Measurements from ENCODE around the gene SARNP.

The SARNP gene

DNA sequence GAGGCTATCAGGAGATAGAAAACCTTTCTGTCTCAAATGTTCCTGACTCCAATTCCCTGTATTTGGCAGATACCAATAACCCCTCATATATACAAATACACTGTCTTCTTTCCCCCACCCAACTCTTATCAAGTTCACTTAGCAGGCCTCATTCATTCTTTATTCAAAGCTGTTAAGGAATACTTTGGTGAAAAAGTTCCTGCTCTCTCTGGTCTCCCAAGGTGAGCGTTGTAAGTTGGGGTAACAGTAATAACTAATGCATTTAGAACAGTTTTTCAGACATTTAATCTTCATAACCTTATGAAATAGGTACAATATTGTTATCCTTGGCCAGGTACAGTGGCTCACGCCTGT is 78.5 kb downstream of the SARNP start:
- no peak for DNase-seq

DNA sequence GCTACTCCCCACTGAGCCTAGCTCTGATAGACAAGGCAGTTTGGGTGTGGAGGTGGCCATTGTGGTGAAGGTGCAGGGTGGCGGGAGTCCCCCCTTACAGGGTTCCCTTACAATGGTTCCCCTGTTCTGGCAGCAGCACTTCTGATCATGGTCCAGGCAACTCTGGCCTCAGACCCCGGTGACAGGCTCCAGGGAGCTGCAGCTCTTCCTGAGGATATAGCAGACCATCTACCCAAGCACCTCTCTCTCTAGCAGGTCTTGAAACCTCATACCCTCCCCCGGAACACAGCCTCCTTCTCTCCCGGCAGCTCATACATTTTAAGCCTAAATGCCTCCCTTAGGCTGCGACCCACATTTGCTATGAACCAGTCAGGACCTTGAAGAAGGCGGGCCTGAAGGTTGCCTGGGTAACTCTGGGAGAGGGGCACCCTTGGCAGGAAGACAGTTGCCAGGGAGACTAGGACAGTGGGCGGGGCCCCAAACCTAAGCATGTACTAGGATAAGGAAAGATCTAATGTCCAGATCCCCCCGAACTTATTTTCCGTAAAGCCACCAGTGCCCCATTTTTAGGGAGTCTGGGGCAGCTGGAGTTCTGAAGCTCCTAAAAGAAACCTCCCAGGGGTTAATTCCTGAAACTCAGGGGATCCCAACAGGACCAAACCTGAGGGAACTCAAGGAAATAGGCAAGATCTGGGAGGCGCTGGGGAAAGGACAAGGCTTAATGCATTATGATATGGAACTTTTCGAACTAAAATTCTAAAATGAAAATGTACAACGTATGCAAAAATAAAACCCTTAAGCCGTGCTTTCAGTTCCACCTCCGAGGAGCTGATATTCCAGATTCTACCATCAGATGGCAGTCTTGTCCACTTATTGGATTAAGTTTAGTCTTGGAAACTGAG is 79.2 kb downstream of the SARNP start:
- peak; percentile 89 for DNase-seq

DNA sequence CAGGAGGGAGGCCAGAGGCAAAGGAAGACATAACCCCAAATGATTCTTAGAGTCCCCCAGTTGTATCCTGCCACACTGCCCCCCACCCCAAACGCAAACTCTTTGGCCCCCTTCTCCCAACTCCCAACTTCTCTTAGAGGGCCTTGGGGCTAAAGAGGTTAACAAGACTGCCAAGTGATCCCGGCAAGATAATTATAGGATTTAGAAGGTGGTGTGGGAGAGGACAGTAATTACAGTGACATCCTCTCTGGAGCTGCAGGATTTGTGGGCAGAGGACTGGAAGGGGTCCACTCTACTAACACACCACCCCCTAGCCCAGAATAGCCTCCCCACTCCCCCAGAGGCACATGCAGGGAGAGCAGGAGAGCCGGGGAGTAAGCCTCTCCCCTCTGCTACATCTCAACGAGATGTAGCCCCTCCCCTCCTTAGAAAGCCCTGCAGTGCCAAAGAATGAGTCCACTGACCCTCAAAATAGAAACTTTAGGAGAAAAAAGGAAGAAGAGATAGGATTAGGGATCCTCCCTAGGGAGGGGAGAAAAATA is 79.9 kb downstream of the SARNP start:
- no peak for DNase-seq

DNA sequence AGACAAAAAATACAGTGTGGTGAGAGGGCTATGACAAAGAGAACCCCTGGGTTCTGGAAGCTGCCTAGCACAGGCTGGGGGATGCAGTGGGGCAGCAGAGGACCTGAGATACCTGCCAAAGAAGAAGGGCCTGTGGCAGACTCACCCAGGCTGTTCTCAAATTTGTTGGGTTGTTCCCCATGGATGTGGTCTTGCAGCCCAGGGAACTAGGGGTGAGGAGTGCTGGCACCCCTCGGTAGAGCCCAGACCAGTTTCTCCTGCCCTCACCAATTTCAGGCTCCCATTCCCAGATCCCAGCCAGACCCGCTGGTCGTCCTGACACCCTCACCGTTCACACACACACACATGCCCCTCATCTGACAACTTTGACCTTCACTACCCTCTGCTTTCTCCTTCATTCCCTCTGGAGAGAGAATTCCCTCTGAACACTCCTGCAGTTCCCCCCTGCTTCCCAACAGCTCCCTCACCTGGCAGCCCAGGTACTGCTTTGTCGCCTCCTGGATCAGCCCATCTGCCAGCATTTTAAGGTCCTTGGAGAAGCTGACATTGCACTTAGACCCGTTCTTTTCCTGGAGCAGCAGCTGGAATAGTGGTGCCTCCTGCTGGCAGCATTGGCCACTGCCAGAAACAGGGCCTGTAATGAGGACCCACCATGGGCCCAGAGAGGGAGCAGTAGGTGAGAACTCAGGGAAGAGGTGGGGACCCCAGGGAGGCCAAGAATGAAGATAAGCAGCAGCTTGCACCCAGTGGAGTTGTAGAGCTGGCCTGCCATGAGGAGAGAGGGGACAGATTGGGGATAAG is 80.5 kb downstream of the SARNP start:
- DNase-seq, result peak; percentile 63

DNA sequence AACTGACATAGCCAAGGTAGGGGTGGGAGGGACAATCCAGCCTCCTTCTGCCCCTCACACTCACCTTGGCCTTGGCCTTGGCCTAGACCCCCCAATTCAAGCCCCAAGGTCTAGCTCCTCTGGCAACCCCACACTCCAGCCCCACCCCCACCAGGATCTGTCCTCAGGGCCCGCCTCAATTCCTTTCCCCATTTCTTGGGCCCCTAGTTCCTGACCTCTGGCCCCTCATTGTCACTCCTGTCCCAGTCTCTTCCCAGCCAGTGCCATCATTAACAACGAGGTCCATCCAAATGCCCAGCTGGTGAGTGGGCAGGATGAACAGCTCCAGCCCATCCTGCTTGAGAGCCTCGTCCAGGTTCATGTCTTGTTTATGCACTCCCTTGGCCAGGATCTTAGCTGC is 81.4 kb downstream of the SARNP start:
- DNase-seq, result no peak

DNA sequence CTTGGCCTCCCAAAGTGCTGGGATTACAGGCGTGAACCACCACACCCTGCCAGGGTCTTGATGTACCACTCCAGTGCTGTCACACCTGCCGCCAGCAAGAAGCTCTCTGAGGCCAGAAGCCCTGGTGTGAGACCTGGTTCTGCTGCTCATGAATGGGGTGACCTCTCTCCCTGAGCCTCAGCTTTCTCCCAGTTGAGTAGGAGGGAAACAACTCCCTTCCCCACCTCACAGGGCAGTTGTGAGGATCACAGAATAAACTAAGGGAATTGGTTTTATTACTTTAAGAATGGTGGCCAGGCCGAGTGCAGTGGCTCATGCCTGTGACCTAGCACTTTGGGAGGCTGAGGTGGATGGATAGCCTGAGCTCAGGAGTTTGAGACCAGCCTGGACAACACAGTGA is 82.9 kb downstream of the SARNP start:
- no peak for DNase-seq

DNA sequence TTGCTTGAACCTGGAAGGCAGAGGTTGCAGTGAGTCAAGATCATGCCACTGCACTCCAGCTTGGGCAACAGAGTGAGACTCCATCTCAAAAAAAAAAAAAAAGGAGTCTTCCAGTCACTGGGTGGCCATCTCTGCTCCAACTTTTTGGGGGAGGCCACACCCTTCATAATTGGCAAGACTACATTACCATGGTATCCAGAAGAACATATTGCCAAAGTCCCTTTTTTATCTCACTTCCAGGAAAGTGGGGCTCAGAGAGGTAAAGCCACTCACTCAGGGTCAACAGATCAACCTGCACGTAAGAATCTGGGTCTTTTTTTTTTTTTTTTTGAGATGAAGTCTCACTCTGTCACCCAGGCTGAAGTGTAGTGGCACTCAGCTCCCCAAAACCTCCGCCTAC is 83.7 kb downstream of the SARNP start:
- DNase-seq, result no peak

DNA sequence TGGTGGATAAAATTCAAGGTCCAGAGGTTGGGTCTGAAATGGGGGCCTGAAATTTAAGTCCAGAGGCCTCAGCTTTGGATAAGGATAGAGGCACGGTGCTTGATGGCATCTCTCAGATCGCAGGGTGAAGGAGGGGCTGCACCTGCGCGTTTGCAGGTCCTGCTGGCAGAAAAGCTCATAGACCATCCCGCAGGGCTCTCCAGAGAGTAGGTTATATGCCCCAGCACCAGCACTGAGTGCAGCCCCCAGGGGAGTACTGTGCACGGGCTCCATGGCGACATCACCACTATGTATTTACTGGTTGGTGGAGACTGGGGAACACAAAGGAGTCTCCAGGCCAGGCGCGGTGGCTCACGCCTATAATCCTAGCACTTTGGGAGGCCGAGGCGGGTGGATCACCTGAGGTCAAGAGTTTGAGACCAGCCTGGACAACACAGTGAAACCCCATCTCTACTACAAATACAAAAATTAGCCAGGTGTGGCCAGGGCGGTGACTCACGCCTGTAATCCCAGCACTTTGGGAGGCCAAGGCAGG is 84.4 kb downstream of the SARNP start:
- DNase-seq, result peak; percentile 96

DNA sequence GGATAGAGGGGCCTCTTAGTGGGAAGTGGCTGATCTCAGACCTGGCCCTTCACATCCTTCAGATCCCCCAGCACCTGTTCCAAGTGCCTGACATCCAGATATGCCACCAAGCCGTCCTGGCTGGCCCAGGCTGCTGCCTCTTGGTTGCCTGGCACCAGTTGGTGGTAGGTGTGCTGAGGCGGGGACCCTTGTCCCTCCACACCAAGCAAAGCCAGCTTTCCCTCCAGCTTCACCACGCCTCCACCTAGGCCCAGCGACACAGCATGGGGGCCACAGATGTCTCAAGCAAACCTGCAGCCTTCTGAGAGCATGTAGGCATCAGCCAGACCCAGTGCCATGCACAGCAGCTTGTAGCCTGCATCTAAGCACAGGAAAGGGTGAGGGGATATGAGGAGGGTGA is 85.2 kb downstream of the SARNP start:
- DNase-seq, result no peak

DNA sequence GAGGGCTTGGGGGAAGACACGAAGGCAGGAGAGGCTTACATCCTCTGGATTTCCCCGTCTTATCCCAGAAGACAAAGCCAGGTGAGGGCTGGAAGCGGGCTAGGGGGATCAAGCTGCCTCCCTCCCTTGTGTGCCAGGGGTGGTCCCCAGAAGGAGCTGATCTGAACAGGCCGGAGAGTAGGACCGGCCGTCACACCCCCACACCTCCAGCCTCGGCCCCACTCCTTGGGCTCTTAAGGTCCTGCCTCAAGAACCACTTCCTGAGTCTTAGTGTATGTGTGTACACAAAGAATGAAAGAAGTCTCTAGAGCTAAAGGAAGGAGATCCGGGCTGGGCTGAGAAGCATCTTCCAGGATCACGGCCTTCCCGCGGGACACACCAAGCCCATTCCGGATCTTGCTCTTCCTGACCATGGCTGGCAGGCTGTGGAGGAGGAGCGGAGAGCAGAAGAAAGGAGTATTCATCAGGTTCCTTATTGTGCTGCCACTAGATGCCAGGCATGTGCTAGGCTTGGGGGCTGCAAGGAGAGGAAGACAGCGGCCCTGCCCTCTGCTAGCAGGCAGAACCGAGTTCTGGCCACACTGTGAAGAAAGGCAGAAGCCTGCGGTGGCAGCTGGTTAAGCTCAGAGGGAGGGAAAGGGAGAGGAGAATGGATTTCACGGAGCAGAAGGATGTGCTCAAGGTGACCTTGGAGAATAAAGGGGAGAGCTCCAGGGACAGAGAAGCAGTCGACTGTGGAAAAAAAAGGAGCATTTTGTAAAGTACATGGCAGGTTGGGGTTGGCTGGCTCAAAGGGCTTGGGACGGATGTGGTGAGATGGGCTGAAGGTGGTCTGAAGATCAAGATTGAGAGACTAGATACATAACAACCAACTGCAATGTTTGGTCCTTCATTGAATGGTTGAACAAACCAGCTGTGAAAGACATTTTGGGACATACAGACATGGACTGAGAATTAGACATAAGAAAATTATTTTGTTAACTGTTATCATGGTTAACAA is 87.4 kb downstream of the SARNP start:
- DNase-seq, result no peak

DNA sequence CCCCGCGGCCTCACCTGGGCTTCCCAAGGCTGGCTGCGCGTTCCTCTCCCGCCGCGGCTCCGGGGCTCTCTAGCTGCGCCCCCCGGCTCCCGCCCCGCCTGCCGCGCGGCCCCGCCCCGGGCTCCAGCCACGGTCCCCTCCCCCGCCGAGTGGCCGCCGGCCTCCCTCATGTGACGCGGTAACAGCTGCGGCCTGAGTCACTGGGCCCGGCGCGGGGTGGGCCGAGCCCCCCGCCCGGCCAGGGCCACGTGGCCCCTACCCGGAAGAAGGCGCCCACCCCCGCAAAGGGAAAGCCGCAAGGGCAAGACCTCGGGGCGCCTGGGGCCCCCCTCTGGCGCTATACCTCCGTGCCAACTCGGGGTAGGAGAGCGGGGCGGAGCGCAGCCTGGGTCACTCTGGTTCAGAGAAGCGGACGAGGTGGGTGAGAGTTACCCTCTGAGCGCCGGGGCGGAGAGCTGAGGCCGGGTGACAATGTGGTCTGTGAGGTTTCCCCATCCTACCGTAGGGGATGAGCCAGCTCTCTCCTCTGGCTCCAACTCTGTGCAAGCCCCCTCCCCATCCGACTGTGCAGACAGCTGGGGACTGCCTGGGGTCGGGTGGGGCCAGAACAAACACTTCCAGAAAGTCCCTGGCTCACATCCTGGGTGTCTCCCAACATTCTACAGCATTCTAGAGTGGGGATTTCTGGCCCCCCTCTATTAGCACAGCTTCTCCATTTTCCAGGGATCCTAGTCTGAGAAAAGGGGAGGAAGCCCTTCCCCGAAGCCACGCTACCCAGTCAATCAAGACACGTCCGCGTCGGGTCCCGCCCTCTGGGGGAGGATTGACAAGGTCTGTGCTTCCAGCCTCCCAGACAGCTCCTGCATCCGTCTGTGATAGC is 88.3 kb downstream of the SARNP start, which contains the start of gene CD63:
Gene CD63 (minus strand): TSS at position 71 of the 880 bp plus-strand sequence. CDS start 668 bp downstream, outside the sequence.
- peak; percentile 75 for DNase-seq

DNA sequence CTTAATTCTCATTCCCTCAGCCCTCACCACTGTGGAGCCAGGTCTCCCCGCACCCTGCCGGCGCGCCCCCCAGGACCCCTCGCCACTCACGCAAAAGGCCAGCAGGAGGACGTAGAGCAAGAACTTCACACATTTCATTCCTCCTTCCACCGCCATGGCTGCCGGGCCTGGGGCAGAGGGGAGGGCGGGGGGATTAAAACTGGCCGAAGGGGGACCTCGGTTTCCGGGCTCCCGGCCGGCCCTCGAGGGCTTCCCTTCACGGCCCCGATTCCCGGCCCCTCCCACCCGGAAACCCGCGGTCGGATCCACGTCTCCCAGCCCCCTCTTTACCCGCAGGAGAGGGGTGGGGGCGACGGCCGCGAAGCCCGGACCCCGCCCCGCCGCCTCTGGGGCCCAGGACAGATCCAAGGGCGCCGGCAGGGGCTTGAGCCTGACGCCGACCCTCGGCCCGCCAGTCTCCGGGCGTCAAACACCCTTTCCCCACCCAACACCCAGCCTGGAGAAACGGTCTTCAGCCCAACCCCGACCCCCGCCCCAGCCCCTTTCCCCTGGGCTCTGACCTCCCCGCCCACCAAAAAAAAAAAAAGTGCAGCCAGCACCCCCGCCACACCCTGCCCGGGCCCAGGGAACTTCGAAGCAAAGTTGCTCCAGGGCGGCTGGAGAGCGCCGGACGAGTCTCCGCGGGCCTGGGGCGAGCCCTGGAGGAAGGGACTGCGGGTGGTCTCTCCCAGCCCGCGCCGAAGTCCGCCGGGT is 89.2 kb downstream of the SARNP start:
- DNase-seq, result peak; percentile 39

DNA sequence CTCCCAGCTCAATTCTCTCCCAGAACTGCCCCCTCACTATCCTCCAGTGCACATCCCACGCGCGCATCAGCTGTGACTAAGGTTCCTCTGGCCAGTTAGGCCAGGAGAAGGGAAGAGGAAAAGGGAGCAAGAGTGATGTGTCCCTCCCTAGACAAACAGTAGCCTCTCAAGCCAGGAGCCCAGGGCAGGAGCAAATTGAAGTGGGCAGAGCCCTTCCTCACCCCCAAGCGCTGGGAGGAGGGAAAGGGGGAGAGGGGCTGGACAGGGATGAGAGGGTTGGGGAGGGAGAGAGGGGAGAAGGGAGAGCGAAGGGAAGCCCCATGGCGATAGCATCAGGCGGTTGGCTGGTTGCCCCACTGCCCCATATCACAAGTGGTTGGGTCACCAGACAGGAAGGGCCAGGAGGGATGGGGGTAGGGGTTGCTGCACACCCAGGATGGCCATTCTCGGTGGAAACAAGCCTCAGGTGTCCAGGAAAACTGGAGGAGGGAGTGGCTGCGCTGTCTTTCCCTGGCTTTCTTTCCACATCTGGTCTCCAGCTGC is 89.8 kb downstream of the SARNP start:
- no peak for DNase-seq

DNA sequence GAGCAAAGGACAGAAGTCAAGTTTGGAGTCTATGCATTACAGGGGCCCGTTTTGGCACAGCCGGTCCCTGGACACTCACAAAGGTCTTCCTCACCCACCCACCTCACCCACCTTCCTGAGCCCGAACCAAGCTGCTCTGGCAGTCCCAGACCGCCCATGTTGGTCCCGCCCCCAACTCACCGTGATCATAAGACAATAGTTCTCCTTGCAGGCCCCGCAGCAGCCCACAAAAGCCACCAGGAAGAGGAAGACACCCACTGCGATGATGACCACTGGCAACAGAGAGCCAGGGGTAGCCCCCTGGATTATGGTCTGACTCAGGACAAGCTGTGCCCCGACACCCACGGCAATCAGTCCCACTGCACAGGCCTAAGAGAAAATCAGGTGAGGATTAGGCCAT is 90.6 kb downstream of the SARNP start:
- DNase-seq, result no peak

DNA sequence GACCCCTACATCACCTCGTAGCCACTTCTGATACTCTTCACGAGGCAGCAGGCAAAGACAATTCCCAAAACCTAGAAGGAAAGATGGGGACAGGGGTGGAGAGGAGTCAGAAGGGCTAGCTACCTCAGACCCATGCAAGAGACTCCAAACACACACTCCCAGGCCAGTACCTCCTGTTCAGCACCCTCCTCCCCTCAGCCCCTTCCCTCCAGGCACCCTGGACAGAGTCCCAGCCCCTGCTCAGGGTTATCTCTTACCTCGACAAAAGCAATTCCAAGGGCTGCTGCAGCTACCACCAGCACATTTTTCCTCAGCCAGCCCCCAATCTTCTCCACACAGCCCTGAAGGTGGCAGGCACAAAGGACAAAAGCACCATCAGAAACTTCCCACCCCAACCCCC is 92.0 kb downstream of the SARNP start:
- no peak for DNase-seq

DNA sequence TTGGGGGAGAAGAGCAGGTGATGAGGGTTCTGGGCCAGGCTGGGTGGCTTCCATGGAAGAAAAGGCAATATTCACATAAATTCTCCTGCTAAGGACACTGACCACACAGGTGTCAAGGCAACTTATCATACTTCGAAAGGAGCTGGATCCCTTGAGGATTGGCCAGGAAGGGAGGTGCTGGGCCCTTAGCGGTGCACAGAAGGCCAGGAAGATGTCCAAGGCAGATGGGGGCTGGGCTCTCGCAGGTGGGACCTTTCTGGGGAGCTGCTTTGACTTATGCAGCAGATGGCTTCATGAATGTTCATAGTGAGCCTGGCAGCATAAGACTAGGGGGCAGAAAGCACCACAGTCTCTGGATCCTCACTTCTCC is 92.6 kb downstream of the SARNP start:
- no peak for DNase-seq

DNA sequence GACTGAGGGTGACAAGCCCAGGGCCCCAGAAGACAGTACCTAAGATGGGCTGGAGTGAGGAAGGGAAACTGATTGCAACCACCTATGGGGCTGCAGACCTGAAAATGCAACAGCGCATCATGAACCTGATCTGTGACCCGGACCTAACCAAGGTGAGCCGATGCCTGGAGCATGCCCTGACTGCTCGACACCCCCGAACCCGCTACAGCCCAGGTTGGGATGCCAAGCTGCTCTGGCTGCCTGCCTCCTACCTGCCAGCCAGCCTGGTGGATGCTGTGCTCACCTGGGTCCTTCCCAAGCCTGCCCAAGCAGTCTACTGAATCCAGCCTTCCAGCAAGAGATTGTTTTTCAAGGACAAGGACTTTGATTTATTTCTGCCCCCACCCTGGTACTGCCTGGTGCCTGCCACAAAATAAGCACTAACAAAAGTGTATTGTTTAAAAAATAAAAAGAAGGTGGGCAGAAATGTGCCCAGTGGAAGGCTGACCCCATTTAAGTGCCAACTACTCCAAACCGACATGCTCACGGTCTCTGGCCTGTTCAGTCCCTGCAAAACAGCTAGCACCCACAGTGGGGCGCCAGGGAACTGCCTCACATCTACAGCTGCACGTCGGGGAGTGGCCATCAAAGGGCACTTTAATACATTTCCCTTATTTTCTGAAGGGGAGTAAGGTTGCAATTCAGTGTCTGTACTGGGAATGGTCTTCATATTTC is 93.1 kb downstream of the SARNP start:
- DNase-seq, result peak; percentile 41

DNA sequence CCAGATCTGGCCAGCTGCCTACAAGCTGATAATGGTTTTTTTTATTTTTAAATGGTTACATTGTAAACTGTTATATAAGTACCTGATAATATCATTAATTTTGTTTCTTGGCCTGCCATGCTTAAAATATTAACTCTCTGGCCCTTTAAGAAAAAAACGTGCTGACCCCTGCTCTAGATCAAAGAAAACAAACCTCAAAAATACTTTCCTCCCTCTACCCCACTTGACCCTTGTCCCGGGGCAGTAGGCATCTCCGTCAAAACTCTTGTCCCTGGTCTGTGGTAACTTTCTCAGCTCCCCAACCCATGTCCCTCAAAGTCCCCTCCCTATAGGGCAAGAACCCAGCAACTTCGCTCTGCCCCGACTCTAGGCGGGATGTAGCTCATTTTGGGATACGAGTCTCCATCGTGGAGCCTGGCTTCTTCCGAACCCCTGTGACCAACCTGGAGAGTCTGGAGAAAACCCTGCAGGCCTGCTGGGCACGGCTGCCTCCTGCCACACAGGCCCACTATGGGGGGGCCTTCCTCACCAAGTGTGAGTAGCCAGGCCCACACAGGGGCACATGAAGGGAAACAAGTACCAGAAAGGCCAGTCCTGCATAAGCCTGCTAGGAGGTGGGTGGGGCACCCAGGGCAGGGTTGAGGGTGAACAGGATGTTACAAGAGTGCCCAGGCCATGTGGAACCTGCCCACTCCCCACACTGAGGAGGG is 93.9 kb downstream of the SARNP start:
- DNase-seq, result no peak

DNA sequence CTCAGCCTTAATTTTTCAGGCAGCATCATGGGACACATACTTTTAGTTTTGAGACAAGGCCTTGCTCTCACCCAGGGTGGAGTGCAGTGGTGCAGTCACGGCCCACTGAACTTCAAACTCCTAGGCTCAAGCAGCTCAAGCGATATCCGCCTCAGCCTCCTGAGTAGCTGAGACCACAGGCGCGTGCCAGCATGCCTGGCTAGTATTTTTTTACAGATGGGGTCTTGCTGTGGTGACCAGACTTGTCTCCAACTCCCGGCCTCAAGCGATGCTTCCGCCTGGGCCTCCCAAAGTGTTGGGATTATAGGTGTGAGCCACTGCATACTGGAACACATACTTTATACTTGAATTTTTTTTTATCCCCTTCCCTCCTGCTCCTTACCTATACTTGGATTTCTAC is 94.6 kb downstream of the SARNP start:
- no peak for DNase-seq

All from NCI-H1436 (cell line).